HG02884 (cell line): ENCODE data around the gene PLEKHJ1.
"Not testable (repeated sequence)": the region's sequence is repeated elsewhere in the genome, so short reads cannot be mapped to it uniquely, and the experiment has no call there.

Experiments
- ATAC-seq: cut with Tn5 transposase; IDR thresholded peaks from one replicate; pipeline ENCODE4 v1.9.1; 2021; ENCODE audit warnings: mild to moderate bottlenecking, moderate library complexity; ENCODE audit not compliant: unreplicated experiment

The PLEKHJ1 gene

DNA sequence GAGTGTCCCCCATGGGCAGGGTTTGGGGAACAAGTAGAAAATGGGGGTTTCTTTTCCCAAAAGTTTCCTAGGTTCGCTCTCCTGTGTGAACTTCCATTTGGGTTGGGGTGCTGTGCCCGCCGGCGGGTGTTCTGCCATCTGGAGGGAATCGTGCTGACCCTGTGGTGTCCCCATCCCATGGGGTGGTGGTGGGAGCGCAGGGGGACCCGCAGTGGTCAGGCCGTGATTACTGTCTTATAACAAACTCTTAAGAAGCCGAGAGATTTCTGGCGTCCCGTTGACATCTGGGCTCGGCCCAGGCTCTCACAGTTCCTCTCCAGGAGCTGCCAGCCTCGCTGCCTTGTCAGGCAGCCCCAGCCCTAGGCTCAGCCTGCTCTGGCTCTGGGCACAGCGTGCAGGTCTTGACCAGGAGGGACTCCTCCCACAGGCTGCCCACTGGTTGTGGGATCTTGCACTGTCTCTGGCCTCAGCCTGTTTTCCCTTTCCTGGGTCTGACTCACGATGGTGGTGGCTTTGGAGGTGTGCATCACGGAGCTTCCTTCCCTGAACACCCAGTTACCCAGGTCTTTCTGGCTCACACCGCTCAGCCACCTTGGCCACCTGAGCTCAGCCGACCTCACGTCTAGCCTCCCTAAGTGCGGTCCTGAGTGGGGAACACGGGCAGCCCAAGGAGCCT lies 34.5 kb downstream of the PLEKHJ1 start:
- ATAC-seq = no peak

DNA sequence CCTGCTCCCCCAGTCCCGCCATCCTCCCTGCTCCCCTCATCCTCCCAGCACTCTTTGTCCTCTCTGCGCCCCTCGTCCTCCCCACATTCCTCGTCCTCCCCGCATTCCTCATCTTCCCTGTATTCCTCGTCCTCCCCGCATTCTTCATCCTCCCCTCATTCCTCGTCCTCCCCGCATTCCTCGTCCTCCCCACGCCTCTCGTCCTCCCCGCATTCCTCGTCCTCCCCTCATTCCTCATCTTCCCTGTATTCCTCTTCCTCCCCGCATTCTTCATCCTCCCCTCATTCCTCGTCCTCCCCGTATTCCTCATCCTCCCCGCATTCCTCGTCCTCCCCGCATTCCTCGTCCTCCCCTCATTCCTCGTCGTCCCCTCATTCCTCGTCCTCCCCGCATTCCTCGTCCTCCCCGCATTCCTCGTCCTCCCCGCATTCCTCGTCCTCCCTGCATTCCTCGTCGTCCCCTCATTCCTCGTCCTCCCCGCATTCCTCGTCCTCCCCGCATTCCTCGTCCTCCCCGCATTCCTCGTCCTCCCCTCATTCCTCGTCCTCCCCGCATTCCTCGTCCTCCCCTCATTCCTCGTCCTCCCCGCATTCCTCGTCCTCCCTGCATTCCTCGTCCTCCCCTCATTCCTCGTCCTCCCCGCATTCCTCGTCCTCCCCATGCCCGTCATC lies 35.4 kb downstream of the PLEKHJ1 start:
- not testable (repeated sequence) for ATAC-seq

DNA sequence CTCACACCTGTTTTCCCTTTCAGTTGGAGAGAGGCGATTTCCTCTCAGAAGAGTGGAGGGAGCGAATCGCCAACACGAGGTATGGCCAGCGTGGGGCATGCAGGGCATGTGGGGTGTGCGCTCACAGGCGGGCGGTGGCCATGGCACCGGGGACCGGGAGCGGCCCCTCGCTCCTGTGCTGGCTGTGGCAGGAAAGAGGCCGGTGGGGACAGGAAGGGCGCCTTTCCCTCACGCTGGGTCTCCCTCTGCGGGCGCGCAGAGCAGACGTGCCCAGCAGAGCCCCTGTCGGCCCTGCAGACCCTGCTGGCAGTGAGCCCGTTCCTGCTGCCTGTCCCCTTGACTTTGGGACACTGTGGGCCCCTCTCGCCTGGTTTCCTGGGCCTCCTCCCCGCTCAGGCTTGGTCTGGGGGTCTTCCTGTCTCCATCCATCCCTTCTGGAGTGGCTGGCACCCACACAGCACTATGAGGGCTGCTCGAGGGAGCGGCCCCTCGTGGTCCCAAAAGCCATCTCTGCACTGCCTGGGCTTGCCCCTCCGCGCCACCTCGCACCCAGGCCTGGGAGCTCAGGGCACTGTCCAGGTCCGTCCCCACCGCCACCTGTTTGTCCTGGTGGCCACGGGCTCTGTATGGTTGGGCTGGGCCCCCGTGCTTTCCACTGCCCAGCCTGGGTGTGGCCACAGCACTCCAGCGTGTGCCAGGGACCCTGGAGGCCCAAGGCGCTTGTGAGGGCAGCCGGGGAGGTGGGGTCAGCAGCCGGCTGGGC lies 36.1 kb downstream of the PLEKHJ1 start:
- ATAC-seq = no peak

DNA sequence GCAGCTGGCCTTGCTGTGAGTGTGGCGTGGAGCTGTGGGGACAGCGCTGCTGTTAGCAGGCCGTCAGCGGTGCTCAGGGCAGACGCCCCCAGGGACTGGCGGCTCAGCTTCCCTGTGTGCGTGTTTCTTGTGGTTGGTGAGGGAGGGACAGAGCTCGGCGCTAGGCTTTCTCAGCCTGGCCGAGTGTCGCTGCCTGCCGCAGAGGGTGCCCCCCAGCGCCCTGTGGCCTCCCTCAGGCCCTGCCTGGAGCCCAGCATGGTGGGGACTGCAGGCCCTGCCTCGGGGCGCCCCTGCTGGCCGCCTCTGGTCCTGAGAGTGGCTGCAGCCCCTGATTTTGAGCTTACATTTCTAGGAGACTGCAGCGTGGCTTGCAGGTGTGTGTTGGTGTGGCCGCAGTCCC lies 36.9 kb downstream of the PLEKHJ1 start:
- no peak for ATAC-seq

GRCh38 chr19:2198317-2198716 lies 37.8 kb downstream of the PLEKHJ1 start:
- ATAC-seq = no peak

DNA sequence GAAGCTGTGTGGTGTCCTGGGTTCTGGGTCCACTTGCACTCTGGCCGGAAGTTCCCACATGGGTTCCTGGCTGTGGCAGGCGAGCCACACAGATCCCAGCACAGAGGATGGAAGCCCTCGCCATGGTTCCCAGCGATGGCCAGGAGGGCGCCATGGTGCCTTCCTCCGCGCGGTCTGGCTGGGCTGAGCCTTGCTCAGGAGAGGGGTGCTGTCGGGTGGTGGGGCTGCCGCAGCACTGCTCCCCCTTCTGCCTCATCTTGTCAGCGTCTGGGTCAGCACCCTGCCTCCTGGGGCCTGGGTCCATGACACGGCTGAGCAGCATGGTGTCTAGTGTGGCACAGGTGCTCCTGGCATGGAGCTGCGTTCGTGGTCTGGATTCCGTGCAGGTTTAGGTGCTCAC lies 38.9 kb downstream of the PLEKHJ1 start:
- no peak for ATAC-seq

DNA sequence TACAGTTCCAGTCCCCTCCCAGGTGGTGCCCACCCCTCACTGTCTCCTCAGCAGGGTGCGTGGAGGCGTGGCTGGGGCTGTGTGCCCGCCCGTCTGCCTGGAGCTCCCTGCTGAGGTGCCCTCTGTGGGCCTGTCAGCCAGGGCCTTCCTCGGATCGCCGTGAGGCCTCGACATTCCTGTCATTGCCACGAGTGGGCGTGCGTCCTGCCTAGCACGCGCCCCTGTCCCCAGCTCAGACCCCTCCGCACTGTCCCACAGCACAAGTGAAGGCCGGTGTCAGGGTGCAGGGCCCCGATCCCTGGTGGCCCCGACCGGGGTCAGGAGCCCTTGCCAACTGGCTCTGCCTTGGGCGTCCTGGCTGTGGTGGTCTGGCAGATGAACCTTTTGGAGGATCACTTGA lies 40.2 kb downstream of the PLEKHJ1 start:
- ATAC-seq = no peak

GRCh38 chr19:2195361-2195760 lies 40.8 kb downstream of the PLEKHJ1 start:
- no peak for ATAC-seq

GRCh38 chr19:2194513-2195078 lies 41.5 kb downstream of the PLEKHJ1 start:
- no peak for ATAC-seq

DNA sequence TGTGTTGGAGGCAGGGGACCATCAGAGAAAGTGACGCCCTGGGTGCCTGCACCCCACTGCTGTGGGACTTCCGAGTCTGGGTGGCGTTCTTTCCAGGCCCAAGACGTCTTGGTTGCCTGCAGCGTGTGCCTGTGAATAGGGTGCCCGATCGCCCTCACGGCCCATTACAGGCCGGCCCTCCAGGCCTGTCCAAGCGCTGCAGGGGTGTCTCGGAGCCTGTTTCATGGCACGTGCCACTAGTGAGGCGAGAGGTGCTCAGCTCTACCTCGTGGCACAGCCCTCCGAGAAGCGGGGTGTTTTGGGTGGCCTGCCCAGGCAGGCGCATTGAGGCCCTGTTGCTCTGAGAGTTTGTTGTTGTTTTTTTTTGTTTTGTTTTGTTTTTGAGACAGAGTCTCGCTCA lies 42.3 kb downstream of the PLEKHJ1 start:
- no peak for ATAC-seq

DNA sequence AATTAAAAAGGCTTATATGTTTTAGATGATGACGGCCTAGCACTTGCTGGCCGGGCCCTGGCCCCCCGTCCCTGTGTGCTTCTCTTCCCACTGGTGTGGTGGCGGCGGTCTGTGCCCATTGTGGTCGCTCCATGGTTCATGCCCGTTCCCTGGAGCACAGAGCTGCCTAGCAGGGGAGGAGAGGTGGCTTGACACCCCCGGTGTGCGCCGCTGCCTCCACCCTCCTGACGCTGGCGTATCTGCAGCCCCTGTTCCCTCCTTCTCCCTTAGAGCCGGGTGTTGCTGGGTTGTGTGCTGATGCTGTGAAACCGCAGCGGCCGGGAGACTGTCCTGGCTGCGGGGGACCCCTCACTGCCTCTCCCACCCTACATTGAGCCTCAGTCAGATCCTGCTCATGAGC lies 43.3 kb downstream of the PLEKHJ1 start:
- no peak for ATAC-seq

GRCh38 chr19:2191456-2192310 lies 44.4 kb downstream of the PLEKHJ1 start:
- no peak for ATAC-seq

GRCh38 chr19:2190848-2191455 lies 45.2 kb downstream of the PLEKHJ1 start:
- no peak for ATAC-seq

- ATAC-seq = no peak
These were observed 46.2 kb downstream of the PLEKHJ1 start for GRCh38 chr19:2189880-2190279.

DNA sequence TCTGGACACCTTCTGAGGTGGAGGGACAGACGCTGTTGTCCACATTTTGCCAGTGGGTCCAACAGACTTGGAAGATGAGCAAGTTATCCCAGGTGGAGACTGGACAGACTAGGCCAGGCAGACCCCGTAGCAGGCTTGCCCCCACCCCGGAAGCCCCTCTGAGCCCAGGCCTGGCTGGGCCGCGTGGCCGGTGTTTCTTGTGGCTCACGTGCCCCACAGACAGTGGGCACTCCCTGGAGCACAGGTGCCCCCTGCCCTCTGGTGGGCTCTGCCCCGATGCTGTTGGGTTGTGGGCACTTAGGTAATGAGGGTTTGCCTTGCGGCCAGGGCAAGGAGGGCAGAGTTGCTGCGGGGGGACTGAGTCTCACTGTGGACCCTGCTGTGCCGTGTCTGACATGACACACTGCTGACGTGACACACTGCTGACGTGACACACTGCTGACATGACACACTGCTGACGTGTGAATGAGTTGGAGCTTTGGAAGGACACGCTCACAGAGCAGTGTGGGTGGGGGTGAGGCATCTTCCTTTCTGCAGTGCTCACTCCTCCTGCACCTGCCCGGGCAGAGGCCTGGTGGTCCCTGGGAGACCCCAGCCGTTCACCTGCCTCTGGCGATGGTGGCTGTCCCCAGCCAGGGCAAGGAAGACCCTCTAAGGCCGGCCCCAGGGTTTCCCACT lies 47.3 kb downstream of the PLEKHJ1 start:
- no peak for ATAC-seq

- ATAC-seq = no peak
These were observed 49.0 kb downstream of the PLEKHJ1 start for GRCh38 chr19:2187159-2187558.

DNA sequence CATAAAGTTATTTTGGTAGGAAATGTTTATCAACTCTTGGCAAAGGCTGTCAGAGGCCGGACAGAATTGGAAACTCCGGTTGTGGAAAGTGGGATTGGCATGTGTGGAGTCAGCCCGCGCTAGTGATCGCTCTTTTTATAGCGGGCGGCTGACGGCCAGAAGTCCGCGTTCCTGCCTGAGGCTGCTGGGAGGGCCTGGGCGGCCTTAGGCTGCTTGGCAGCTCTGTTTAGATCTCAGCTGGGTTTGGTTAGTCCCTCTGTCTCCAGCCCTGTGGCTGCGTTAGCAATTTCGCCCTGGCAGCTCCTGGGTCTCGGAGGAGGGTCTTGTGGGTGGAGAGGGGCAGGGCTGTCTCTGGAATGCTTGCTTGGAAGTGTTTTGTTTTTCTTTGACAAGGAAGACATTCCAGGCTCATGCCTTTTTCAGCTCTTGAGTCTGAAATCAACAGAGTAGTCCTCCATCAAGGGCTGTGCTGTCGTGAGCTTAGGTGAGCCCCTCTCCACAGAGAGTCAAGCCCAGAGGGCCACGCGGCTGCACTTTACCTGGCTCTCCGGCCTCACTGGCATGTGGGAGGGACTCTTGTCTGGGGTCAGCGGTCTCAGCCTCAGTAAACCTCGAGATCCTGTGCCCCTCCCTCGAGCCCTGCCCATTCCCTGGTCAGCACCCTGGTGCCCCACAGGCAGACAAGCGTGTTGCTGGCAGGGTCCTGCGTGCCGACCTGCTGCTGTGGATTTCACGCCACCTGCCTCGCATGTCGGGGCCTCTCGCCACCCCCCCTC lies 49.9 kb downstream of the PLEKHJ1 start:
- ATAC-seq = no peak

DNA sequence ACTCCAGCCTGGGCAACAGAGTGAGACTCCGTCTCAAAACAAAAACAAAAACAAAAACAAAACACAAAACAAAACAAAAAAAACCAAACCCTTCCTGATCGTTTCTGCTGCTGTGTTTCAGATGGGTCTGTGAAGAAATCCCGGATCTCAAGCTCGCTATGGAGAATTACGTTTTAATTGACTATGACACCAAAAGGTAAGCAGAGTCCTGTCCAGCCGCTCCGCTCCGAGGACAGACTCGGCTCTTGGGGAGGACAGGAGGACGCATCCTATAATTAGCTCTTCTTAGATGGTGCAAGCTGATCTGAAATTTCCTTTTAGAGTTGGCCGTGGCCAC lies 50.4 kb downstream of the PLEKHJ1 start:
- ATAC-seq = no peak

DNA sequence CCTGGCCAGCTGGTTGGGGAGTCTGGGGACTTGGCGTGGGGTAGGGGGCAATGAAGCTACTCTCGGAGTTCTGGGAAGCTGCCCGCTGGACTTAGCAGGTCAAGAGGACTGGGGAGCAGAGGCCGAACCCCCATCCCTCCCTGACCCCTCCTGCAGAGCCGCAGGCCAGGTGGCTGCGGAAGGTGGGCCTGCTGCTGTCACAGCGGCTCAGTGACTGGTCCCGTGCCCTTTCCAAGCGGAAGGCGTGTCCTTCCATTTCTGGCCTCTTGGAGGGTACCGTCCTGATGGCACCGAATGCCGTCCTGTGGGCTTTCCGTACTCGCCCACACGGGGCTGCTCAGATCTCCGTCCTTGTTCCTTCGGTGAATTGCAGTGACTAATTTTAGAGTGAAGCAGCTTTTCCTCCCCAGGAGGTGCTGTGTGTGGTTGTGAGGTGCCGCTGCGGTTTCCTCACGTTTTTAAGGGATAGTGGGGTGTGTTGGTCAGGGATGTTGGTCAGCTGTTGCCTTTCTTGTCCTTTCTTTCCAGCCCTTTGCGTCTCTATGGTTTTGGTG lies 51.6 kb downstream of the PLEKHJ1 start:
- no peak for ATAC-seq
